Measurements from ENCODE around the gene ANGPTL8. TPM values are rescaled to one million over a fixed set of nuclear protein-coding genes. Genes with fewer than 3 reads are reported as not detected.

The ANGPTL8 gene
- total RNA-seq, 1 donor from 2014 or later = not detected

DNA sequence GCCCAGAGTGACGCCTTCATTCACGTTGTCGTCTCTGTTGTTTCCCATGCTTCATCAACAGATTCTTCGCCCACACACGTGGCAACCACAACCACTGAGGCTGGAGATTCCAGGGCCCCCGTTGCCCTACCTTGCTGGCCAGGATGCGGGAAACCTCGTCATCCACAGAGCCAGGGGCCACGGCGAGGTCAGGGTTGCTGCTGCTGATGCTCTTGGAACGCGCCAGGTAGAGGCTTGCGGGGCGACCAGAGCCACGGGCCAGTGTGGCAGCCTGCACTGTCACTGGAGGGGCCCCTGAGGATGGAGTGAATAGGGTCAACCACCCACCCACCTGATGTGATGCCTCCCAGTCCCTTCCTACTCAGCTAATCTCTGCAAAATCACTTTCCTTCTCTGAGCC is 6.3 kb upstream of the ANGPTL8 start:
- Mint-ChIP-seq H3K4me3 (ENCODE audit: unreplicated experiment) (no peak overlapping the region), H3K9me3 (ENCODE audit: unreplicated experiment) (no peaks in the 10 kb centered on the region), H3K4me1 (ENCODE audit: unreplicated experiment) (no peaks in the 10 kb centered on the region), H3K27ac (ENCODE audit: unreplicated experiment) (no peak overlapping the region), H3K27me3 (ENCODE audit: unreplicated experiment) (no peaks in the 10 kb centered on the region), H3K36me3 (ENCODE audit: unreplicated experiment) (peaks cover 22% of the 10 kb centered on the region)
- TF ChIP-seq, protein P1, sequence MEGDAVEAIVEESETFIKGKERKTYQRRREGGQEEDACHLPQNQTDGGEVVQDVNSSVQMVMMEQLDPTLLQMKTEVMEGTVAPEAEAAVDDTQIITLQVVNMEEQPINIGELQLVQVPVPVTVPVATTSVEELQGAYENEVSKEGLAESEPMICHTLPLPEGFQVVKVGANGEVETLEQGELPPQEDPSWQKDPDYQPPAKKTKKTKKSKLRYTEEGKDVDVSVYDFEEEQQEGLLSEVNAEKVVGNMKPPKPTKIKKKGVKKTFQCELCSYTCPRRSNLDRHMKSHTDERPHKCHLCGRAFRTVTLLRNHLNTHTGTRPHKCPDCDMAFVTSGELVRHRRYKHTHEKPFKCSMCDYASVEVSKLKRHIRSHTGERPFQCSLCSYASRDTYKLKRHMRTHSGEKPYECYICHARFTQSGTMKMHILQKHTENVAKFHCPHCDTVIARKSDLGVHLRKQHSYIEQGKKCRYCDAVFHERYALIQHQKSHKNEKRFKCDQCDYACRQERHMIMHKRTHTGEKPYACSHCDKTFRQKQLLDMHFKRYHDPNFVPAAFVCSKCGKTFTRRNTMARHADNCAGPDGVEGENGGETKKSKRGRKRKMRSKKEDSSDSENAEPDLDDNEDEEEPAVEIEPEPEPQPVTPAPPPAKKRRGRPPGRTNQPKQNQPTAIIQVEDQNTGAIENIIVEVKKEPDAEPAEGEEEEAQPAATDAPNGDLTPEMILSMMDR (IDR thresholded peaks at IDR 0.05) = no peak
- DNase-seq (ENCODE audit: extremely low spot score, unreplicated experiment) = no peak

DNA sequence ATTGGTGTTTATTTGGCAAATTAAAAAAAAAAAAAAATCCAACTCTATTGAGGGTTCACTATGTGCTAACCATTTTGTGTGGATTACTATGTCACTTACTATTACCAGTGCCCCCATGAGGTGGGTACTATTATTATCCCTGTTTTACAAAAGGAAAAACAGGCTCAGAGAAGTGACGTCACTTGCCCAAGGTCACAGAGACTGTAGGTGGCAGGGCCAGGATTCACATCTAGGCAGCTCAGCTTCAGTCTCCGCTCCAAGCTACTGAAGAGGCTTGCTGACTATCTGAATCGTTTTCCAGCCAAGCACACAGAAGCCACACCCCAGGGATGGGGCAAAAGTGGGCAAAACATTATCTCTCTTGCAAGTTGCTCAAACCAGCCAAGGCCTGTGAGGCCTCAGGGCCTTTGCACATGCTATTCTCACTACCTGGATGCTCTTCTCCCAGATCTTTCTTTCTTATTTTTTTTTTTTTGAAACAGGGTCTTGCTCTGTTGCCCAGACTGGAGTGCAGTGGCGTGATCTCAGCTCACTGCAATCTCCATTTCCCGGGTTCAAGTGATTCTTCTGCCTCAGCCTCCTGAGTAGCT is 4.8 kb upstream of the ANGPTL8 start:
- H3K36me3 Mint-ChIP-seq (ENCODE audit: unreplicated experiment) = peaks cover 25% of the 10 kb centered on the region
- no peaks in the 10 kb centered on the region for H3K9me3 Mint-ChIP-seq (ENCODE audit: unreplicated experiment)
- TF ChIP-seq, protein P1 (IDR thresholded peaks at IDR 0.05) = no peak
- no peak overlapping the region for H3K4me3 Mint-ChIP-seq (ENCODE audit: unreplicated experiment)
- DNase-seq (ENCODE audit: extremely low spot score, unreplicated experiment) = no peak
- no peak overlapping the region for H3K27ac Mint-ChIP-seq (ENCODE audit: unreplicated experiment)
- no peaks in the 10 kb centered on the region for H3K4me1 Mint-ChIP-seq (ENCODE audit: unreplicated experiment)
- H3K27me3 Mint-ChIP-seq (ENCODE audit: unreplicated experiment) = no peaks in the 10 kb centered on the region

DNA sequence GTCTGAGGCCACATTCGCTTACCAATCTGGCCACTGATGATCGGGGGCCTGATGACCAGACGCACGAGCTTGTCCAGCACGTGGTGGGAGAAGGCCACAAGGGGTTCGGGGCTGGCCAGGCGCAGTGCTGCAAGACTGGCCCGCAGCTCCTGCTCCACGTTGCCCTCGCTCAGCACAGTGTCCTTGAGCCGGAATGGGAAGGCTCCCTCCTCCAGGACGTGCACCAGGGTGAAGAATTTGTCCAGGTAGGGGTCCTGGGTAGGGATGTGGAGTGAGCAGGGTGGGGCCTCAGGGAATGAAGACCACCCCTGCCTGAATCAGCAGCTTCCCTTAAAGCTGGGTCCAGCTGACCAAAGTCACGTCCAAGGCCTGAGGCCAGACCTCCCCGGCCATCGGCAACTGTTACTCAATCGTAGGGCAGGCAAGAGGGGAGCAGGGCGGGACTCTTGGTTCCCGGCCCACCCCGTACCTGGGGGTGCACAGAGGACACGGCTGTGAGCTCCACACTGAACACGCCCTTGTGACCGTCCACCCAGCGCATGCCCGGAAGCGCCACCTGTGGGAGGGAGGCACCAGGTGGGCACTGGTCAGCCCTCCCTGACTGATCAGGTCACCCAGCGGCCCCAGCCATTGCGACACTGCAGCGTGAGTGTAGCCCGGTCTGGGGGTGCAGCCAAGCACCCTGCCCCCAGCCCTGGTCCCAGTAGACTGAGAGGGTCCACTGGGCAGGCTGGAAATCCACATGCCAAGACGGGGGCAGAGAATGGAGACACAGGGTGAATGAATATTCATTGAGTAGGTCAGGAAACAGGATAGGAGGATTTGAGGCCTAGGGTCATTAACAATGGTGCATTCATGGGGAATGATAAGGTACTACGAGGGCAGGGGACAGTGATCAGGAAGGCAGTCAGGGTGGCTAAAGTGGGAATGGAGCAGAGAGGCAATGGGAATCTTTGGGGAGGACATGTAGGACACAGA is 2.8 kb upstream of the ANGPTL8 start:
- TF ChIP-seq, protein P1 (IDR thresholded peaks at IDR 0.05) = no peak
- no peak overlapping the region for H3K27ac Mint-ChIP-seq (ENCODE audit: unreplicated experiment)
- H3K4me3 Mint-ChIP-seq (ENCODE audit: unreplicated experiment) = no peak overlapping the region

DNA sequence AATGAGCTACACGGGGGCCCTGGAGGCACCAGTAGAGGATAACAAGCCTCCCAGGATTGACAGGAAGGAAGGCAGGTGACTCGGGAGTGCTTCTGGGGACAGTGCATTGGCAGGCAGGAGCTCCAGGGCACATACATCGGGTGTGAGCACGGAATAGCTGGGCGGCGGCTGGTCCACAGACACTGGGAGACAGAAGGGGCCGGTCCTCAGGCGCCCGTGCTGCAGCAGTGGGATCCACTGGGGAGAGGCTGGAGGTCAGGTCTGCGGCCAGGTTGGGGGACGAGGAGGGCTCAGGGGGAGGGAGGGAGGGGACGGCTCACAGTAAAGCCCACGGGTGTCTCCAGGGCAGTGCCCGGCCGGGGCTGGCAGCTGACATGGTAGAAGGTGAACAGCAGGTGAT is 2.1 kb upstream of the ANGPTL8 start:
- Mint-ChIP-seq H3K9me3 (ENCODE audit: unreplicated experiment) (no peaks in the 10 kb centered on the region), H3K4me1 (ENCODE audit: unreplicated experiment) (no peaks in the 10 kb centered on the region), H3K4me3 (ENCODE audit: unreplicated experiment) (no peak overlapping the region), H3K27ac (ENCODE audit: unreplicated experiment) (no peak overlapping the region), H3K27me3 (ENCODE audit: unreplicated experiment) (no peaks in the 10 kb centered on the region), H3K36me3 (ENCODE audit: unreplicated experiment) (peaks cover 23% of the 10 kb centered on the region)
- DNase-seq (ENCODE audit: extremely low spot score, unreplicated experiment) = no peak
- TF ChIP-seq, protein P1 (IDR thresholded peaks at IDR 0.05) = no peak

More for the DNA sequence above, 2.8 kb upstream of the ANGPTL8 start:
- Mint-ChIP-seq H3K4me1 (ENCODE audit: unreplicated experiment) (no peaks in the 10 kb centered on the region), H3K27me3 (ENCODE audit: unreplicated experiment) (no peaks in the 10 kb centered on the region), H3K9me3 (ENCODE audit: unreplicated experiment) (no peaks in the 10 kb centered on the region), H3K36me3 (ENCODE audit: unreplicated experiment) (peaks cover 22% of the 10 kb centered on the region)
- DNase-seq (ENCODE audit: extremely low spot score, unreplicated experiment) = no peak

DNA sequence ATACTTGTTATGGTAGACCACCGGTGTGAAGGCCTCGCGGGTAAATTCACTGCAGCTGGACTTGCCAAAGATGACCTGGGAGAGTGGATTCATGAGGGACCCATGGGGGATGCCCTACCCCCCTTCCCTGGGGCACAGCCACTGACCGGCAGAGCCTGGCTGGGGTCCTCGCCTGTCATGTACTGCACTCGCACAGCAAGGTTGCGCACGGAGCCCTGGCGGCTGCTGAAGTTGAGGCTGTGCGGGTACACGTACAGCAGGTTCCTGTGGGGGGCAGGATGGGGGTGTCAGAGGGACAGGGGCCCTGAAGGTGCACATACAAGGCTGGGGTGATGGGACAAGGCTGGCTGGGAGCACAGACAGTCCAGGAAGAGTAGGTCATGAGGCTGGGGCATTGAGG is 1.4 kb upstream of the ANGPTL8 start:
- Mint-ChIP-seq H3K27me3 (ENCODE audit: unreplicated experiment) (no peaks in the 10 kb centered on the region), H3K36me3 (ENCODE audit: unreplicated experiment) (peaks cover 26% of the 10 kb centered on the region), H3K4me1 (ENCODE audit: unreplicated experiment) (no peaks in the 10 kb centered on the region), H3K4me3 (ENCODE audit: unreplicated experiment) (no peak overlapping the region), H3K27ac (ENCODE audit: unreplicated experiment) (no peak overlapping the region), H3K9me3 (ENCODE audit: unreplicated experiment) (no peaks in the 10 kb centered on the region)
- TF ChIP-seq, protein P1 (IDR thresholded peaks at IDR 0.05) = no peak
- DNase-seq (ENCODE audit: extremely low spot score, unreplicated experiment) = no peak

Data from osteocyte (in vitro differentiated cells).